ENCODE results near the gene TRIM47.

- TF ChIP-seq EP300 (IDR thresholded peaks at IDR 0.05) (peak in 1 of 2 donors; percentile 48), POLR2A (IDR thresholded peaks at IDR 0.05) (no peak)
These were observed 5.7 kb downstream of the TRIM47 start for GRCh38 chr17:75872434-75873351.

Data from tibial nerve (tissue), 3 donors.